Endothelial cell of umbilical vein (primary cell): ENCODE measurements around the gene POLR3GL. TPM values are rescaled to one million over a fixed set of nuclear protein-coding genes. Genes with fewer than 3 reads are reported as not detected.

Experiments
- BruUV-seq: library from RNA; stranded (reverse); fragments of 400-500 nt; replicated peaks from 2 replicates; lab custom pipeline; 2021; lab: Mats Ljungman, UMichigan
- CTCF ChIA-PET: fragments of 300-600, 350-600 bp; sonication (Branson Sonifier 250); formaldehyde crosslinking; loops from one replicate; lab custom pipeline; 2021; ENCODE audit warnings: antibody characterized with exemption, inconsistent platforms; lab: Charles Lee
- POLR2A ChIA-PET: fragments of 300-600, 350-600 bp; sonication (Branson Sonifier 250); formaldehyde crosslinking; loops from one replicate; lab custom pipeline; 2021; ENCODE audit warnings: antibody characterized with exemption, inconsistent platforms; lab: Charles Lee
- DNase-seq: peaks from one replicate; pipeline ENCODE4 v3.0.0-alpha.2; 2011; ENCODE audit warnings: low read depth, low spot score
- FAIRE-seq: peaks from 2 replicates; lab custom pipeline; 2011; peaks lifted over from hg19 to GRCh38; lab: Jason Lieb, UNC
- H2AFZ ChIP-seq: 2 replicates; pipeline ENCODE4 v1.6.0; 2012; ENCODE audit warnings: low read depth, low read length, control low read depth, inconsistent platforms
- H3K27ac ChIP-seq: 2 replicates; pipeline ENCODE4 v1.5.1; 2011; ENCODE audit warnings: low read depth, mild to moderate bottlenecking, control low read depth, low read length, moderate library complexity; ENCODE audit not compliant: insufficient read depth
- H3K27me3 ChIP-seq, 2 experiments: 2 replicates each; pipeline versions ENCODE4 v1.6.0 to v1.6.1; 2011; ENCODE audit warnings: low read length in 2 of 2, mixed read lengths in 1 of 2; ENCODE audit not compliant: control insufficient read depth in 2 of 2, insufficient read depth in 2 of 2
- H3K36me3 ChIP-seq, 2 experiments: 2 replicates in 1 of 2; 3 replicates in 1 of 2; pipeline ENCODE4 v1.5.1; 2011; ENCODE audit warnings: low read length in 2 of 2, mild to moderate bottlenecking in 1 of 2, moderate library complexity in 1 of 2; ENCODE audit not compliant: control insufficient read depth in 2 of 2, insufficient read depth in 2 of 2; ENCODE audit errors: extremely low read depth in 1 of 2
- H3K4me1 ChIP-seq: 3 replicates; pipeline ENCODE4 v1.5.1; 2011; ENCODE audit warnings: mild to moderate bottlenecking, low read length; ENCODE audit not compliant: control insufficient read depth, insufficient read depth; ENCODE audit errors: extremely low read depth
- H3K4me2 ChIP-seq: 2 replicates; pipeline ENCODE4 v1.6.1; 2011; ENCODE audit warnings: low read length, control low read depth, mixed read lengths; ENCODE audit not compliant: insufficient read depth
- H3K4me3 ChIP-seq, 3 experiments: fragments of 200-600 bp in 1 of 3; sonication (generic), shearing (Covaris generic) in 1 of 3; replicated peaks in 1 of 3; 2 replicates each; pipeline ENCODE4 v1.5.1; 2011 to 2016; ENCODE audit warnings: control low read depth in 3 of 3, low read length in 3 of 3, mild to moderate bottlenecking in 2 of 3, inconsistent platforms in 1 of 3, low read depth in 1 of 3, moderate library complexity in 1 of 3; ENCODE audit not compliant: insufficient read depth in 1 of 3
- H3K79me2 ChIP-seq: 2 replicates; pipeline ENCODE4 v1.6.0; 2012; ENCODE audit warnings: low read length, inconsistent platforms; ENCODE audit not compliant: control insufficient read depth, insufficient read depth
- H3K9ac ChIP-seq: replicated peaks from 2 replicates; pipeline ENCODE3; 2011; ENCODE audit warnings: low read length, control low read depth; ENCODE audit not compliant: insufficient read depth; ENCODE audit errors: extremely low read depth
- H3K9me1 ChIP-seq: replicated peaks from 3 replicates; pipeline ENCODE4 v1.6.0; 2011; ENCODE audit warnings: mild to moderate bottlenecking, low read length; ENCODE audit not compliant: control insufficient read depth, insufficient read depth; ENCODE audit errors: extremely low read depth
- H3K9me3 ChIP-seq: replicated peaks from 2 replicates; pipeline ENCODE4 v1.5.1; 2012; ENCODE audit warnings: low read length, inconsistent platforms; ENCODE audit not compliant: control insufficient read depth, insufficient read depth
- H4K20me1 ChIP-seq: replicated peaks from 2 replicates; pipeline ENCODE3; 2011; ENCODE audit warnings: mild to moderate bottlenecking, low read length; ENCODE audit not compliant: control insufficient read depth, insufficient read depth; ENCODE audit errors: extremely low read depth
- EZH2 ChIP-seq: IDR thresholded peaks from 2 replicates; pipeline ENCODE4 v1.6.1; 2012; ENCODE audit warnings: borderline replicate concordance, low read depth, mild to moderate bottlenecking, moderate library complexity, low read length, inconsistent platforms; ENCODE audit not compliant: severe bottlenecking
- FOS ChIP-seq: IDR thresholded peaks from 2 replicates; pipeline ENCODE4 v1.6.1; 2011; ENCODE audit warnings: mild to moderate bottlenecking, low read length, moderate library complexity, borderline replicate concordance; ENCODE audit not compliant: insufficient read depth
- GATA2 ChIP-seq: IDR thresholded peaks from 2 replicates; pipeline ENCODE4 v1.7.0; 2011; ENCODE audit warnings: low read depth, mild to moderate bottlenecking, moderate library complexity, mixed read lengths, low read length; ENCODE audit not compliant: insufficient read length, insufficient read depth
- JUN ChIP-seq: IDR thresholded peaks from 2 replicates; pipeline ENCODE4 v1.6.1; 2011; ENCODE audit warnings: borderline replicate concordance, low read depth; ENCODE audit not compliant: insufficient read length, insufficient read depth
- MYC ChIP-seq: IDR thresholded peaks from one replicate; pipeline ENCODE4 v1.6.1; 2011; ENCODE audit warnings: mild to moderate bottlenecking, low read depth, low read length
- POLR2A ChIP-seq: IDR thresholded peaks from 2 replicates; pipeline ENCODE4 v1.6.1; 2012; ENCODE audit warnings: low read depth, mild to moderate bottlenecking, control low read depth, low read length
- POLR2AphosphoS5 ChIP-seq: IDR thresholded peaks from 2 replicates; pipeline ENCODE4 v1.6.1; 2012; ENCODE audit warnings: low read depth, mild to moderate bottlenecking, control low read depth, low read length, moderate library complexity; ENCODE audit not compliant: insufficient read depth
- dilution Hi-C: fragments of 300-500 bp; cut with MboI; formaldehyde crosslinking; loops from one replicate; pipeline ENCODE4 v1.15.0; 2019; ENCODE audit warnings: low sequenced_read_pairs; ENCODE audit not compliant: extremely low pct_ligation_motif_present
- intact Hi-C: fragments of 100-400 bp; cut with micrococcal nuclease; formaldehyde crosslinking; loops from one replicate; pipeline ENCODE4 v1.10.0; 2022
- polyA plus RNA-seq, 4 experiments: library from polyadenylated mRNA; depleted of rRNA in 3 of 4; stranded (reverse) in 3 of 4; unstranded in 1 of 4; fragments of >200 nt; gene quantifications; 2 replicates each; pipeline versions ENCODE4 v1.2.1 to v1.2.3, GENCODE V29; 2011 to 2012; ENCODE audit warnings: missing spikeins in 1 of 4
- total RNA-seq: library from RNA; stranded (reverse); gene quantifications from 2 replicates; pipeline ENCODE4 v1.2.3, GENCODE V29; 2021
- TF ChIP-seq, protein P1 (sequence below), 2 donors: IDR thresholded peaks; 1 replicate in 1 of 2; 2 replicates in 1 of 2; pipeline ENCODE4 v1.5.1; 2011; ENCODE audit warnings: low read length in 2 of 2, mild to moderate bottlenecking in 2 of 2, moderate library complexity in 2 of 2, control low read depth in 1 of 2, inconsistent platforms in 1 of 2, low read depth in 1 of 2; ENCODE audit not compliant: insufficient read depth in 1 of 2; ENCODE audit errors: extremely low read depth in 1 of 2
- TF ChIP-seq, protein P2 (sequence below): IDR thresholded peaks from 2 replicates; pipeline ENCODE4 v1.6.1; 2011; ENCODE audit not compliant: insufficient read depth, insufficient read length

The POLR3GL gene
- total and polyA plus RNA-seq, 2 donors (not counting 3 experiments of a cell fraction or from before 2014, with no cell fraction given): 12.4 to 15.3 TPM

DNA sequence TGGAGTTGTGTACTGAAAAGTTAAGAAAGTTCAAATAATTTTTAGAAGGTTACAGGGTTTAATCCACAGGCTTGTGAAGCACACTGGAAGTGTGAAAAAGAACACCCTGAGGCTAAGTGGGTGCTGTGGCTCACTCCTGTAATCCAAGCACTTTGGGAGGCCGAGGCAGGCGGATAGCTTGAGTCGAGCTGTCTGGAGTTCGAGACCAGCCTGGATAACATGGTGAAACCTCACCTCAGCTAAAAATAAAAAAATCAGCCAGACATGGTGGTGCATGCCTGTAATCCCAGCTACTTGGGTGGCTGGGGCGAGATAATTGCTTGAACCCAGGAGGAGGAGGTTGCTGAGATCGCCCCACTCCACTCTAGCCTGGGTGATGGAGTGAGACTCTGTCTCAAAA is 22.1 kb downstream of the POLR3GL start:
- H3K4me3 ChIP-seq: no peak overlapping the region
- CTCF ChIA-PET: interaction anchor here (20.0 kb wide), 1 partner anchor 20 kb away, joined by 496 read pairs; no protein-coding TSS in a partner anchor
- no peak for DNase-seq
- POLR2A ChIA-PET: no interaction called here
- H3K27ac ChIP-seq: no peak overlapping the region
- no peaks in the 10 kb centered on the region for H3K79me2 ChIP-seq
- no peaks in the 10 kb centered on the region for H3K27me3 ChIP-seq
- TF ChIP-seq EZH2: no peak
- TF ChIP-seq, protein P1, sequence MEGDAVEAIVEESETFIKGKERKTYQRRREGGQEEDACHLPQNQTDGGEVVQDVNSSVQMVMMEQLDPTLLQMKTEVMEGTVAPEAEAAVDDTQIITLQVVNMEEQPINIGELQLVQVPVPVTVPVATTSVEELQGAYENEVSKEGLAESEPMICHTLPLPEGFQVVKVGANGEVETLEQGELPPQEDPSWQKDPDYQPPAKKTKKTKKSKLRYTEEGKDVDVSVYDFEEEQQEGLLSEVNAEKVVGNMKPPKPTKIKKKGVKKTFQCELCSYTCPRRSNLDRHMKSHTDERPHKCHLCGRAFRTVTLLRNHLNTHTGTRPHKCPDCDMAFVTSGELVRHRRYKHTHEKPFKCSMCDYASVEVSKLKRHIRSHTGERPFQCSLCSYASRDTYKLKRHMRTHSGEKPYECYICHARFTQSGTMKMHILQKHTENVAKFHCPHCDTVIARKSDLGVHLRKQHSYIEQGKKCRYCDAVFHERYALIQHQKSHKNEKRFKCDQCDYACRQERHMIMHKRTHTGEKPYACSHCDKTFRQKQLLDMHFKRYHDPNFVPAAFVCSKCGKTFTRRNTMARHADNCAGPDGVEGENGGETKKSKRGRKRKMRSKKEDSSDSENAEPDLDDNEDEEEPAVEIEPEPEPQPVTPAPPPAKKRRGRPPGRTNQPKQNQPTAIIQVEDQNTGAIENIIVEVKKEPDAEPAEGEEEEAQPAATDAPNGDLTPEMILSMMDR (IDR thresholded peaks at IDR 0.05; ENCODE audit: extremely low read depth in 1 of 2, insufficient read depth in 1 of 2, low read depth in 1 of 2, low read length in 2 of 2): no peak
- TF ChIP-seq, protein P2, sequence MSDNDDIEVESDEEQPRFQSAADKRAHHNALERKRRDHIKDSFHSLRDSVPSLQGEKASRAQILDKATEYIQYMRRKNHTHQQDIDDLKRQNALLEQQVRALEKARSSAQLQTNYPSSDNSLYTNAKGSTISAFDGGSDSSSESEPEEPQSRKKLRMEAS: no peak
- TF ChIP-seq GATA2: no peak
- no peak for TF ChIP-seq MYC
- no peak for TF ChIP-seq POLR2AphosphoS5
- TF ChIP-seq POLR2A: no peak
- no peak for TF ChIP-seq JUN
- TF ChIP-seq FOS: no peak
- no peaks in the 10 kb centered on the region for H3K9me3 ChIP-seq
- dilution Hi-C loops (no loop called here), intact Hi-C loops (no loop called here)
- H2AFZ ChIP-seq: no peak overlapping the region
- BruUV-seq: no TSS peak
- no peaks in the 10 kb centered on the region for H4K20me1 ChIP-seq
- peaks cover 12% of the 10 kb centered on the region for H3K4me1 ChIP-seq
- FAIRE-seq: no peak
- no peak overlapping the region for H3K4me2 ChIP-seq
- H3K9ac ChIP-seq: no peak overlapping the region
- no peaks in the 10 kb centered on the region for H3K9me1 ChIP-seq
- no peaks in the 10 kb centered on the region for H3K36me3 ChIP-seq
